ENCODE results near the gene IGHMBP2. TPM values are rescaled to one million over a fixed set of nuclear protein-coding genes. Genes with fewer than 3 reads are reported as not detected.

Gene IGHMBP2
- total RNA-seq, 1 experiment from 2014 or later, result 21.5 TPM

DNA sequence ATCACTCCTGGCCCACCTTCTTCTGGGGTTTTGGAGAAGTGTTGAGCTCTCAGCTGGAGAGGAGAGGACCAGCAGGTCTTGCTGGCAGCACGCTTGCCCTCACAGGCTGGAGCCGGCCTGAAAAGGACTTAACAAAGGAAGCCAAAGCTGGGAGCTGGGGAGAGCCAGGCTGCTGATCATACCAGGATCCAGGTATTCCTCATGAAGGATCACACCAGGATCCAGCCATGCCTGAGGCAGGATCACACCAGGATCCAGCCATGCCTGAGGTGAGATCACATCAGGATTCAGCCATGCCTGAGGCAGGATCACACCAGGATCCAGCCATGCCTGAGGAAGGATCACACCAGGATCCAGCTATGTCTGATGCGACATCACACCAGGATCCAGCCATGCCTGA lies 60.1 kb downstream of the IGHMBP2 start:
- Histone ChIP-seq H3K27me3 (ENCODE audit: low read length) (no peaks in the 10 kb centered on the region), H3K27ac (ENCODE audit: low read length) (no peak overlapping the region), H3K9me2 (replicated peaks; ENCODE audit: insufficient read depth, low read length) (no peaks in the 10 kb centered on the region), H2AFZ (ENCODE audit: low read length) (no peak overlapping the region), H3K79me2 (ENCODE audit: low read length) (no peaks in the 10 kb centered on the region), H3K9ac (ENCODE audit: low read length) (no peak overlapping the region), H3K9me3 (ENCODE audit: low read length) (no peaks in the 10 kb centered on the region), H3K36me3 (ENCODE audit: insufficient read depth, low read length) (no peaks in the 10 kb centered on the region), H3K4me3 (ENCODE audit: low read length) (no peak overlapping the region), H3K4me2 (ENCODE audit: low read depth, low read length, poor library complexity, severe bottlenecking) (no peak overlapping the region), H3K4me1 (ENCODE audit: low read length) (no peaks in the 10 kb centered on the region), H4K20me1 (ENCODE audit: insufficient read depth, low read depth, low read length) (no peaks in the 10 kb centered on the region)
- no peak for DNase-seq

- Histone ChIP-seq H3K79me2 (ENCODE audit: low read length) (no peaks in the 10 kb centered on the region), H3K4me3 (ENCODE audit: low read length) (no peak overlapping the region), H3K4me2 (ENCODE audit: low read depth, low read length, poor library complexity, severe bottlenecking) (no peak overlapping the region), H3K4me1 (ENCODE audit: low read length) (no peaks in the 10 kb centered on the region), H2AFZ (ENCODE audit: low read length) (no peak overlapping the region), H3K27me3 (ENCODE audit: low read length) (no peaks in the 10 kb centered on the region), H3K9me2 (replicated peaks; ENCODE audit: insufficient read depth, low read length) (no peaks in the 10 kb centered on the region), H4K20me1 (ENCODE audit: insufficient read depth, low read depth, low read length) (no peaks in the 10 kb centered on the region), H3K9me3 (ENCODE audit: low read length) (no peaks in the 10 kb centered on the region), H3K27ac (ENCODE audit: low read length) (no peak overlapping the region), H3K36me3 (ENCODE audit: insufficient read depth, low read length) (no peaks in the 10 kb centered on the region), H3K9ac (ENCODE audit: low read length) (no peak overlapping the region)
- DNase-seq, result no peak
Measured at GRCh38 chr11:68965901-68966853, 62.5 kb downstream of the IGHMBP2 start.

DNA sequence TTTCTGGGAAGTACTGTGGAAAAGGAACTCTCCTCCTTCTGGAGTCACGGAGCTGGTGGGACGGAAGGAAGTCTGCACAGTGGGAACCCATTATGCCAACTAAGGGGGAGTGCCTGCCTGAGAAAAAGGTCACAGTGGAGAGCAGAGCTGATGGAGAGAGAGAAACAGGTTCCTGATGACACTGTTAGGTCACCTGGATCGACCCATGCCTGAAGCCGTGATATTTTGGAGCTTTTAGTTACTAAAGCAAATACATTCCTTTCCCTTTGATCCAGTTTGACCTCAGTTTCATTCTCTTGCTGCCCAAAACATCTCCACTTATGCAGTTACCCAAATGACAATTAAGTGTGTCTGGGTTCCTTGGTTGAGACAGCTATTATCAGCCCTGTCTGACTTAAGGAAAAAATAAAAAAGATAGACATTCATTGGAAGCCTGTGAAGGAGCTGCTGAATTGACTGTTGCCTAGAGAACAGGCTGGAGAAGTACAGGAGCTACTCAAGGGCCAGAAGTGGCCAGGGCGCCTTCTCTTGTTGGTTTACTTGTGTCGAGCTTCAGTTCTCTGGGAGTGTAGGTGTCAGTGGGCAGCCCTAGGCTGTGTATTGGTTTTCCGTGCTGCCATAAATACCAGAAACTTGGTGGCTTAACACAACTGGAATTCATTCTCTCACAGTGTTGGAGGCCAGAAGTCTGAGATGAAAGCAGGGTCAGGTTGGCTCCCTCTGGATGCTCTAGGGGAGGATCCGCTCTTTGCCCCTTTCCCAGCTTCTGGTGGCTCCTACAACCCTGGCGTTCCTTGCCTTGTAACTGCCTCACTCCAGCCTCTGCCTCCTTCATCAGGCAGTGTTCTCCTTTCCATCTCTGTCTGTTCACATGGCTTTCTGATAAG lies 63.4 kb downstream of the IGHMBP2 start:
- no peaks in the 10 kb centered on the region for H3K9me3 ChIP-seq (ENCODE audit: low read length)
- H3K9me2 ChIP-seq (replicated peaks; ENCODE audit: insufficient read depth, low read length), result no peaks in the 10 kb centered on the region
- H3K4me3 ChIP-seq (ENCODE audit: low read length), result no peak overlapping the region
- no peaks in the 10 kb centered on the region for H3K79me2 ChIP-seq (ENCODE audit: low read length)
- no peaks in the 10 kb centered on the region for H3K4me1 ChIP-seq (ENCODE audit: low read length)
- H3K36me3 ChIP-seq (ENCODE audit: insufficient read depth, low read length), result no peaks in the 10 kb centered on the region
- no peaks in the 10 kb centered on the region for H3K27me3 ChIP-seq (ENCODE audit: low read length)
- no peak overlapping the region for H2AFZ ChIP-seq (ENCODE audit: low read length)
- no peak overlapping the region for H3K9ac ChIP-seq (ENCODE audit: low read length)
- DNase-seq, result no peak
- no peaks in the 10 kb centered on the region for H4K20me1 ChIP-seq (ENCODE audit: insufficient read depth, low read depth, low read length)
- H3K27ac ChIP-seq (ENCODE audit: low read length), result no peak overlapping the region
- no peak overlapping the region for H3K4me2 ChIP-seq (ENCODE audit: low read depth, low read length, poor library complexity, severe bottlenecking)

GRCh38 chr11:68968306-68969250 lies 64.9 kb downstream of the IGHMBP2 start:
- Histone ChIP-seq H3K36me3 (ENCODE audit: insufficient read depth, low read length) (no peaks in the 10 kb centered on the region), H3K27me3 (ENCODE audit: low read length) (no peaks in the 10 kb centered on the region), H3K9me3 (ENCODE audit: low read length) (no peaks in the 10 kb centered on the region), H3K27ac (ENCODE audit: low read length) (no peak overlapping the region), H3K4me1 (ENCODE audit: low read length) (no peaks in the 10 kb centered on the region), H2AFZ (ENCODE audit: low read length) (no peak overlapping the region), H3K4me3 (ENCODE audit: low read length) (no peak overlapping the region), H3K79me2 (ENCODE audit: low read length) (no peaks in the 10 kb centered on the region), H3K9ac (ENCODE audit: low read length) (no peak overlapping the region), H3K4me2 (ENCODE audit: low read depth, low read length, poor library complexity, severe bottlenecking) (no peak overlapping the region), H3K9me2 (replicated peaks; ENCODE audit: insufficient read depth, low read length) (no peaks in the 10 kb centered on the region), H4K20me1 (ENCODE audit: insufficient read depth, low read depth, low read length) (no peaks in the 10 kb centered on the region)
- no peak for DNase-seq

GRCh38 chr11:68969386-68969785 lies 65.7 kb downstream of the IGHMBP2 start:
- H3K4me2 ChIP-seq (ENCODE audit: low read depth, low read length, poor library complexity, severe bottlenecking), result no peak overlapping the region
- no peak overlapping the region for H3K4me3 ChIP-seq (ENCODE audit: low read length)
- H2AFZ ChIP-seq (ENCODE audit: low read length), result no peak overlapping the region
- no peaks in the 10 kb centered on the region for H3K27me3 ChIP-seq (ENCODE audit: low read length)
- DNase-seq, result no peak
- H3K27ac ChIP-seq (ENCODE audit: low read length), result no peak overlapping the region
- H3K4me1 ChIP-seq (ENCODE audit: low read length), result no peaks in the 10 kb centered on the region
- no peaks in the 10 kb centered on the region for H3K9me2 ChIP-seq (replicated peaks; ENCODE audit: insufficient read depth, low read length)
- no peaks in the 10 kb centered on the region for H3K36me3 ChIP-seq (ENCODE audit: insufficient read depth, low read length)
- H3K9me3 ChIP-seq (ENCODE audit: low read length), result no peaks in the 10 kb centered on the region
- H3K9ac ChIP-seq (ENCODE audit: low read length), result no peak overlapping the region
- no peaks in the 10 kb centered on the region for H4K20me1 ChIP-seq (ENCODE audit: insufficient read depth, low read depth, low read length)
- no peaks in the 10 kb centered on the region for H3K79me2 ChIP-seq (ENCODE audit: low read length)

DNA sequence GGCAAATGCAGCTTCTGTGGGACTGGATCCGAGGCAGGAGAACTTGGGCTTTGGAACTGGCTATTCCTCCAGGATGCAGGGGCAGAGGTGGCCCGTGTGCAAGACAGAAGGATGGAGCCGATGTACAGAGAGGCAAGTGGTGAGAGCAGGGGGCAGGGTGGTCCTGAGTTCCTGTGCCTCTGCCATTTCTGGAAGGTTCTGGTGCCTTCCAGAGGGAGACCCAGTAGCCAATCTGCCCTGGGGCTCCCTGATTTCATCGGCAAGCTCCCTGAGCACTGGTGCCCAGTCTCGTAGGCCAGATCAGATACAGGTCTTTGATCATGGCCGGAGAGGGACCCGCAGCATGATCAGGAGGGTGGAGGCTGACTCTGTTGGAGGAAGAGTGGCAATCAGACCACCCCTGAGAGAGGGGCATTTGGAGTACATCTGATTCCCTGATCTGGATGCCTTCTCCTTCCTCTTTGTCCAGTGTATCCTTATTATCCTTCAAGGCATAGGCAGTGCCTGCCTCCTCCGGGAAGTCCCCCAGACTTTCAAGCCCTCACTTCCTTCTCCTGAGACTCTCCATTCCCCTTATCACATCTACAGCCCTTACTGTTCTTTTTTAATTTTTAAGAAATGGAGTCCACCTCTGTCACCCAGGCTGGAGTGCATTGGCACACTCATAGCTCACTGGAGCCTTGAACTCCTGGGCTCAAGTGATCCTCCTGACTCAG lies 67.4 kb downstream of the IGHMBP2 start:
- H3K4me3 ChIP-seq (ENCODE audit: low read length), result no peak overlapping the region
- no peaks in the 10 kb centered on the region for H3K27me3 ChIP-seq (ENCODE audit: low read length)
- H2AFZ ChIP-seq (ENCODE audit: low read length), result no peak overlapping the region
- no peaks in the 10 kb centered on the region for H3K9me3 ChIP-seq (ENCODE audit: low read length)
- no peaks in the 10 kb centered on the region for H3K4me1 ChIP-seq (ENCODE audit: low read length)
- no peaks in the 10 kb centered on the region for H3K79me2 ChIP-seq (ENCODE audit: low read length)
- no peak overlapping the region for H3K4me2 ChIP-seq (ENCODE audit: low read depth, low read length, poor library complexity, severe bottlenecking)
- no peak for DNase-seq
- H3K9ac ChIP-seq (ENCODE audit: low read length), result no peak overlapping the region
- H3K27ac ChIP-seq (ENCODE audit: low read length), result no peak overlapping the region
- H3K36me3 ChIP-seq (ENCODE audit: insufficient read depth, low read length), result no peaks in the 10 kb centered on the region
- no peaks in the 10 kb centered on the region for H4K20me1 ChIP-seq (ENCODE audit: insufficient read depth, low read depth, low read length)
- no peaks in the 10 kb centered on the region for H3K9me2 ChIP-seq (replicated peaks; ENCODE audit: insufficient read depth, low read length)

- H3K9me3 ChIP-seq (ENCODE audit: low read length), result no peaks in the 10 kb centered on the region
- no peaks in the 10 kb centered on the region for H3K27me3 ChIP-seq (ENCODE audit: low read length)
- no peaks in the 10 kb centered on the region for H3K9me2 ChIP-seq (replicated peaks; ENCODE audit: insufficient read depth, low read length)
Measured at GRCh38 chr11:68973219-68973618, 69.5 kb downstream of the IGHMBP2 start.

More at GRCh38 chr11:68973219-68973618, 69.5 kb downstream of the IGHMBP2 start:
- Histone ChIP-seq H2AFZ (ENCODE audit: low read length) (no peak overlapping the region), H3K4me1 (ENCODE audit: low read length) (no peaks in the 10 kb centered on the region), H3K9ac (ENCODE audit: low read length) (no peak overlapping the region), H3K27ac (ENCODE audit: low read length) (no peak overlapping the region), H4K20me1 (ENCODE audit: insufficient read depth, low read depth, low read length) (no peaks in the 10 kb centered on the region), H3K4me3 (ENCODE audit: low read length) (no peak overlapping the region), H3K36me3 (ENCODE audit: insufficient read depth, low read length) (no peaks in the 10 kb centered on the region), H3K4me2 (ENCODE audit: low read depth, low read length, poor library complexity, severe bottlenecking) (no peak overlapping the region), H3K79me2 (ENCODE audit: low read length) (no peaks in the 10 kb centered on the region)
- DNase-seq, result no peak
